ENCODE data around the gene SLC12A1.

Gene SLC12A1

GRCh38 chr15:48205981-48206380 lies at the start of gene SLC12A1:
TSS of gene SLC12A1 (plus strand) at chr15:48206302. CDS start at chr15:48207720, 1,418 bp downstream.
- DNase-seq (ENCODE audit: low read depth) = no peak

- no peak for DNase-seq (ENCODE audit: low read depth)
Measured at GRCh38 chr15:48168616-48169015, 37.5 kb upstream of the SLC12A1 start.

GRCh38 chr15:48170981-48171380 lies 35.1 kb upstream of the SLC12A1 start:
- DNase-seq (ENCODE audit: low read depth) = no peak

GRCh38 chr15:48175126-48175525 lies 31.0 kb upstream of the SLC12A1 start:
- no peak for DNase-seq (ENCODE audit: low read depth)

GRCh38 chr15:48176112-48176511 lies 30.0 kb upstream of the SLC12A1 start:
- DNase-seq (ENCODE audit: low read depth) = no peak

- DNase-seq (ENCODE audit: low read depth) = no peak
Measured at GRCh38 chr15:48176957-48177356, 29.1 kb upstream of the SLC12A1 start.

GRCh38 chr15:48177383-48177765 lies 28.7 kb upstream of the SLC12A1 start:
- DNase-seq (ENCODE audit: low read depth) = no peak

GRCh38 chr15:48177766-48178647 lies 28.1 kb upstream of the SLC12A1 start, which contains the start of gene MYEF2:
TSS of gene MYEF2 (minus strand) at chr15:48178295. CDS start at chr15:48178237, 58 bp downstream.
- DNase-seq (ENCODE audit: low read depth) = peak; percentile 26

- no peak for DNase-seq (ENCODE audit: low read depth)
Measured at GRCh38 chr15:48178648-48178931, 27.5 kb upstream of the SLC12A1 start.

GRCh38 chr15:48182749-48183148 lies 23.4 kb upstream of the SLC12A1 start:
- DNase-seq (ENCODE audit: low read depth) = no peak

- no peak for DNase-seq (ENCODE audit: low read depth)
Measured at GRCh38 chr15:48185529-48185928, 20.6 kb upstream of the SLC12A1 start.

GRCh38 chr15:48186271-48186670 lies 19.8 kb upstream of the SLC12A1 start:
- no peak for DNase-seq (ENCODE audit: low read depth)

- DNase-seq (ENCODE audit: low read depth) = peak; percentile 5
Measured at GRCh38 chr15:48190932-48191573, 15.0 kb upstream of the SLC12A1 start.

- DNase-seq (ENCODE audit: low read depth) = no peak
Measured at GRCh38 chr15:48191574-48192225, 14.4 kb upstream of the SLC12A1 start, which contains the start of gene CTXN2. TSS of gene CTXN2 (plus strand) at chr15:48191665. CDS start at chr15:48201301, 9,636 bp downstream.

- no peak for DNase-seq (ENCODE audit: low read depth)
Measured at GRCh38 chr15:48202068-48202467, 4.0 kb upstream of the SLC12A1 start.

GRCh38 chr15:48221261-48221660 lies 15.2 kb downstream of the SLC12A1 start:
- no peak for DNase-seq (ENCODE audit: low read depth)

GRCh38 chr15:48221885-48222284 lies 15.8 kb downstream of the SLC12A1 start:
- DNase-seq (ENCODE audit: low read depth) = no peak

GRCh38 chr15:48222627-48223026 lies 16.5 kb downstream of the SLC12A1 start:
- DNase-seq (ENCODE audit: low read depth) = no peak

- no peak for DNase-seq (ENCODE audit: low read depth)
Measured at GRCh38 chr15:48225771-48226170, 19.7 kb downstream of the SLC12A1 start.

- DNase-seq (ENCODE audit: low read depth) = no peak
Measured at GRCh38 chr15:48230498-48230897, 24.4 kb downstream of the SLC12A1 start.

- no peak for DNase-seq (ENCODE audit: low read depth)
Measured at GRCh38 chr15:48233246-48233645, 27.1 kb downstream of the SLC12A1 start.

GRCh38 chr15:48239334-48239733 lies 33.2 kb downstream of the SLC12A1 start:
- DNase-seq (ENCODE audit: low read depth) = no peak

GRCh38 chr15:48242015-48242414 lies 35.9 kb downstream of the SLC12A1 start:
- DNase-seq (ENCODE audit: low read depth) = no peak
